Measurements from ENCODE around the gene IL1RAPL2.
"Not testable (repeated sequence)": the region's sequence is repeated elsewhere in the genome, so short reads cannot be mapped to it uniquely, and the experiment has no call there.

- not testable (repeated sequence) for TF ChIP-seq ZNF133 (tag by site-specific recombination; IDR thresholded peaks at IDR 0.05); ZNF394 (tag by site-specific recombination; IDR thresholded peaks at IDR 0.05; ENCODE audit: borderline replicate concordance); ZNF24 (tag by site-specific recombination; IDR thresholded peaks at IDR 0.05); IKZF3 (tag by site-specific recombination; IDR thresholded peaks at IDR 0.05); GLIS2 (tag by site-specific recombination; IDR thresholded peaks at IDR 0.05); CTCF (tag by site-specific recombination; IDR thresholded peaks at IDR 0.05); MEIS1 (CRISPR knock-in tag; IDR thresholded peaks at IDR 0.05; ENCODE audit: borderline replicate concordance); PRDM6 (tag by site-specific recombination; IDR thresholded peaks at IDR 0.05); ZNF366 (tag by site-specific recombination; conservative IDR thresholded peaks at IDR 0.05)
These were observed 671.4 kb downstream of the IL1RAPL2 start for GRCh38 chrX:105237407-105237806.

Data from HEK293 (cell line).